Loucy (cell line): Measurements from ENCODE around the gene MUC5B.

Source experiments
- H2AFZ ChIP-seq: fragments of 200-600 bp; sonication (generic); 2 replicates; pipeline ENCODE4 v1.6.0; 2016; ENCODE audit warnings: antibody characterized with exemption, mild to moderate bottlenecking, low read length, moderate library complexity
- H3F3A ChIP-seq: fragments of 200-600 bp; 2 replicates; pipeline ENCODE4 v1.6.0; 2016; ENCODE audit warnings: antibody characterized with exemption, low read depth, mild to moderate bottlenecking
- H3K27me3 ChIP-seq: fragments of 200-600 bp; sonication (generic); 2 replicates; pipeline ENCODE4 v1.6.1; 2014; ENCODE audit warnings: low read length, mild to moderate bottlenecking; ENCODE audit not compliant: insufficient read depth, poor library complexity, severe bottlenecking
- H3K36me3 ChIP-seq: fragments of 200-600 bp; sonication (generic); 2 replicates; pipeline ENCODE4 v1.6.1; 2016; ENCODE audit warnings: low read length; ENCODE audit not compliant: insufficient read depth
- H3K4me1 ChIP-seq: fragments of 200-600 bp; sonication (generic); 2 replicates; pipeline ENCODE4 v1.5.1; 2014; ENCODE audit warnings: low read length, mild to moderate bottlenecking; ENCODE audit not compliant: insufficient read depth, poor library complexity, severe bottlenecking
- H3K4me2 ChIP-seq: fragments of 200-600 bp; sonication (generic); 2 replicates; pipeline ENCODE4 v1.6.0; 2014; ENCODE audit warnings: antibody characterized with exemption, low read length, low read depth, mild to moderate bottlenecking; ENCODE audit not compliant: poor library complexity, severe bottlenecking
- H3K4me3 ChIP-seq: fragments of 200-600 bp; sonication (generic); 2 replicates; pipeline ENCODE4 v1.5.1; 2014; ENCODE audit warnings: low read length, mild to moderate bottlenecking, mixed read lengths; ENCODE audit not compliant: poor library complexity, severe bottlenecking
- H3K79me2 ChIP-seq: fragments of 200-600 bp; sonication (generic); 2 replicates; pipeline ENCODE4 v1.6.1; 2014; ENCODE audit warnings: low read length; ENCODE audit not compliant: insufficient read depth
- H3K9ac ChIP-seq: fragments of 200-600 bp; sonication (generic); 2 replicates; pipeline ENCODE4 v1.6.0; 2014; ENCODE audit warnings: mild to moderate bottlenecking, low read depth, low read length, moderate library complexity; ENCODE audit not compliant: poor library complexity, severe bottlenecking
- H3K9me2 ChIP-seq: fragments of 200-600 bp; sonication (generic); replicated peaks from 2 replicates; pipeline ENCODE4 v1.6.1; 2016; ENCODE audit warnings: low read depth, low read length, mixed read lengths
- H3K9me3 ChIP-seq: fragments of 200-600 bp; sonication (generic); 2 replicates; pipeline ENCODE4 v1.6.1; 2014; ENCODE audit warnings: mild to moderate bottlenecking, antibody characterized with exemption, low read length, low read depth; ENCODE audit not compliant: insufficient read depth
- H4K20me1 ChIP-seq: fragments of 200-600 bp; sonication (generic); 2 replicates; pipeline ENCODE4 v1.6.0; 2014; ENCODE audit warnings: antibody characterized with exemption, low read length, mild to moderate bottlenecking; ENCODE audit not compliant: insufficient read depth, poor library complexity, severe bottlenecking
- EZH2phosphoT487 ChIP-seq: fragments of 200-600 bp; IDR thresholded peaks from 2 replicates; pipeline ENCODE4 v1.6.1; 2018; ENCODE audit warnings: antibody characterized with exemption, mild to moderate bottlenecking, moderate library complexity, borderline replicate concordance
- TF ChIP-seq, protein P1 (sequence below): fragments of 200-600 bp; sonication (generic); conservative IDR thresholded peaks from 2 replicates; pipeline ENCODE4 v1.5.1; 2014; ENCODE audit warnings: mild to moderate bottlenecking, antibody characterized with exemption, low read length

MUC5B gene

GRCh38 chr11:1296287-1296686, 73.4 kb downstream of the MUC5B start:
- Histone ChIP-seq H3K9me2 (no peaks in the 10 kb centered on the region), H3K4me1 (no peaks in the 10 kb centered on the region), H3K36me3 (peaks cover 4% of the 10 kb centered on the region; the same call in 1 of the 2 replicates), H3K9me3 (no peaks in the 10 kb centered on the region), H3K9ac (no peak overlapping the region), H3K4me3 (no peak overlapping the region), H2AFZ (no peak overlapping the region), H3F3A (no peaks in the 10 kb centered on the region), H3K4me2 (no peak overlapping the region), H3K27me3 (no peaks in the 10 kb centered on the region), H4K20me1 (peaks cover 4% of the 10 kb centered on the region), H3K79me2 (peaks cover 46% of the 10 kb centered on the region)
- no peak for TF ChIP-seq EZH2phosphoT487
- TF ChIP-seq, protein P1, sequence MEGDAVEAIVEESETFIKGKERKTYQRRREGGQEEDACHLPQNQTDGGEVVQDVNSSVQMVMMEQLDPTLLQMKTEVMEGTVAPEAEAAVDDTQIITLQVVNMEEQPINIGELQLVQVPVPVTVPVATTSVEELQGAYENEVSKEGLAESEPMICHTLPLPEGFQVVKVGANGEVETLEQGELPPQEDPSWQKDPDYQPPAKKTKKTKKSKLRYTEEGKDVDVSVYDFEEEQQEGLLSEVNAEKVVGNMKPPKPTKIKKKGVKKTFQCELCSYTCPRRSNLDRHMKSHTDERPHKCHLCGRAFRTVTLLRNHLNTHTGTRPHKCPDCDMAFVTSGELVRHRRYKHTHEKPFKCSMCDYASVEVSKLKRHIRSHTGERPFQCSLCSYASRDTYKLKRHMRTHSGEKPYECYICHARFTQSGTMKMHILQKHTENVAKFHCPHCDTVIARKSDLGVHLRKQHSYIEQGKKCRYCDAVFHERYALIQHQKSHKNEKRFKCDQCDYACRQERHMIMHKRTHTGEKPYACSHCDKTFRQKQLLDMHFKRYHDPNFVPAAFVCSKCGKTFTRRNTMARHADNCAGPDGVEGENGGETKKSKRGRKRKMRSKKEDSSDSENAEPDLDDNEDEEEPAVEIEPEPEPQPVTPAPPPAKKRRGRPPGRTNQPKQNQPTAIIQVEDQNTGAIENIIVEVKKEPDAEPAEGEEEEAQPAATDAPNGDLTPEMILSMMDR, result no peak

DNA sequence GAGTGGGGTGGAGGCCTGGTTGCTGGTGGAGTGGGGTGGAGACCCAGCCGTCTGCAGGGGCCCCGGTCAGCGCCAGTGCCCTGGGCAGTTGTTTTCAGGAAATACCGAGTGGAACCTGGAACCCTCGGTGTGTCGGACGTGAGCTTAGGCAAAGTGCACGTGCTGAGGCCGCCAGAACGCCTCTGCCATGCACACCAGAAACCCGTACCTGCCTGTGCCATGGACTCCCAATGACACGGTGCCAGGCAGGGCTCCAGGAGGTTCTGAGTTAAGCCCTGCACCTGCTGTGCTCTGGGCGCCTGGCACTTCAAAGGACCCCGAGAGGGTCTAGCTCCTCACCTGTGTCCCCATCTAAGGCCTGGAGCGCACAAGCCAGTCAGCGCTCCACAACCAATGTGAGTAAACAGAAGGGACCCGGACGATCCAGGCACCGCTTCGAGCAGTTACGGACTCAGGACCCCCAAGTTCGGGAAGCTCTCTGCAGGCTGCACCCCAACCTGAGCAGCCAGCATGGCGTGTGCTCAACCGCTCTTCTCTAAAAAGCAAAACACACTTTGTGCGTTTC, 74.2 kb downstream of the MUC5B start:
- no peaks in the 10 kb centered on the region for H3K4me1 ChIP-seq
- peaks cover 4% of the 10 kb centered on the region for H4K20me1 ChIP-seq
- H3K9me2 ChIP-seq, result no peaks in the 10 kb centered on the region
- no peak overlapping the region for H3K4me2 ChIP-seq
- no peak overlapping the region for H3K4me3 ChIP-seq
- TF ChIP-seq EZH2phosphoT487, result no peak
- TF ChIP-seq, protein P1, result no peak
- H3K36me3 ChIP-seq, result peaks cover 4% of the 10 kb centered on the region; the same call in 1 of the 2 replicates
- no peak overlapping the region for H2AFZ ChIP-seq
- peaks cover 54% of the 10 kb centered on the region for H3K79me2 ChIP-seq
- H3K9me3 ChIP-seq, result no peaks in the 10 kb centered on the region
- no peaks in the 10 kb centered on the region for H3F3A ChIP-seq
- H3K27me3 ChIP-seq, result no peaks in the 10 kb centered on the region
- H3K9ac ChIP-seq, result no peak overlapping the region

DNA sequence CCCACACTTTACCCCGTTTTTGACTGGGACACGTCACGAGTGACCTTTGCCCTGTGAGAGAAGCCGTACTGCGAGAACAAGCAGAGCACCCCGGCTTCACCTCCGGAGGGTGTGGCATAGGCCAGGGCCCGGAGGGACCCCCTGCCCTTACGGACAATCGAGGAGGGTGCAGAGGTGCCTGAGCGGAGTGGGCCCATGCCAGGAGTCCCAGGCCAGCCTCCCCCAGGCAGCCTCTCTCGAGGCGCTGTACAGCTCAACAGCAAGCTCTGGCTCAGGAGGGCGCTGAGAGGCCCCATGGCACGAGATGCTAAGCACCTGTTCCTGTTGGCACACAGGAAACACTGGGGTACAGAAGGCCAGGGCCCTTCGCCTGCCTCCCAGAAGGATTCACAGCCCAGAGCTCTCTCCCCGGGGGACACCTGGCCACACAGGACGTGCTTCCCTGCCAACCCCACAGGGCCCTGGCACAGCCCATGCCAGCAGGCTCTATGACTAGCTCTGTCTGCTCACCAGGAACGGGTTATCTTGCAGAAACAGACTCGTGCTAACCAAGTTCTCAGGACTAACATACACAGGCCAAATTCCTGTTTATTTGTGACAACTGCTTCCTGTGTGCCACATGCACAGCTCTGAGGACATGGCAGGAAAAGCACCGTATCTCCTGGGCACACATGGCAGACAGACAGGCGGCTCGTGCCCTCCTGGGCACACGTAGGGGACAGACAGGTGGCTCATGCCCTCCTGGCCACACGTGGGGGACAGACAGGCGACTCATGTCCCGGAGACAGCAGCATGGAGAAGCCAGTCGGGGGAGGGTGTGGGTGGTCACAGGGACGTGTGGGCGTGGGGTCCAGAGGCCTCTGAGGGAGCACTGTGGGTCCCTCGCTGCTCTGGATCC, 75.0 kb downstream of the MUC5B start:
- H3K4me3 ChIP-seq, result no peak overlapping the region
- peaks cover 61% of the 10 kb centered on the region for H3K79me2 ChIP-seq
- H4K20me1 ChIP-seq, result peaks cover 8% of the 10 kb centered on the region
- H3K9me3 ChIP-seq, result no peaks in the 10 kb centered on the region
- no peaks in the 10 kb centered on the region for H3K4me1 ChIP-seq
- H3F3A ChIP-seq, result no peaks in the 10 kb centered on the region
- H3K27me3 ChIP-seq, result no peaks in the 10 kb centered on the region
- H3K9me2 ChIP-seq, result no peaks in the 10 kb centered on the region
- no peak overlapping the region for H3K9ac ChIP-seq
- no peak overlapping the region for H2AFZ ChIP-seq
- no peak for TF ChIP-seq EZH2phosphoT487
- TF ChIP-seq, protein P1, result no peak
- no peak overlapping the region for H3K4me2 ChIP-seq
- peaks cover 4% of the 10 kb centered on the region; the same call in 1 of the 2 replicates for H3K36me3 ChIP-seq
